ENCODE results near the gene EPHA6.
"Not testable (repeated sequence)": the region's sequence is repeated elsewhere in the genome, so short reads cannot be mapped to it uniquely, and the experiment has no call there.

Gene EPHA6

GRCh38 chr3:96900566-96900965 lies 86.2 kb downstream of the EPHA6 start:
- H3K79me2 ChIP-seq (ENCODE audit: insufficient read depth, low read length) = no peaks in the 10 kb centered on the region
- no peak for ATAC-seq (ENCODE audit: insufficient read depth, low read depth)
- no peaks in the 10 kb centered on the region for H3K9me3 ChIP-seq (ENCODE audit: insufficient read depth, low read length, severe bottlenecking)
- DNase-seq = no peak
- H2AFZ ChIP-seq (ENCODE audit: low read depth, low read length) = no peak overlapping the region
- no peak overlapping the region for H3K27ac ChIP-seq (ENCODE audit: low read length)
- H3K4me2 ChIP-seq (ENCODE audit: insufficient read depth, low read length) = no peak overlapping the region
- no peaks in the 10 kb centered on the region for H3K36me3 ChIP-seq (ENCODE audit: insufficient read depth, low read length)
- H3K27me3 ChIP-seq (ENCODE audit: insufficient read depth, low read length, poor library complexity) = no peaks in the 10 kb centered on the region
- no peaks in the 10 kb centered on the region for H3K4me1 ChIP-seq (ENCODE audit: insufficient read depth, low read length)
- TF ChIP-seq CTCF (IDR thresholded peaks at IDR 0.05; ENCODE audit: borderline replicate concordance, extremely low read depth, low read length, poor library complexity, severe bottlenecking) (no peak), EZH2 (IDR thresholded peaks at IDR 0.05; ENCODE audit: borderline replicate concordance, low read depth, low read length, severe bottlenecking) (no peak)
- no peak overlapping the region for H3K9ac ChIP-seq (ENCODE audit: low read depth, low read length)
- H3K4me3 ChIP-seq (ENCODE audit: low read depth in 1 of 2, low read length in 2 of 2) = no peak overlapping the region
- no peaks in the 10 kb centered on the region for H4K20me1 ChIP-seq (ENCODE audit: insufficient read depth, low read length)

GRCh38 chr3:96915445-96915844 lies 101.1 kb downstream of the EPHA6 start:
- Histone ChIP-seq H3K79me2 (ENCODE audit: insufficient read depth, low read length) (no peaks in the 10 kb centered on the region), H3K27ac (ENCODE audit: low read length) (no peak overlapping the region), H3K9ac (ENCODE audit: low read depth, low read length) (no peak overlapping the region), H2AFZ (ENCODE audit: low read depth, low read length) (no peak overlapping the region), H3K4me3 (ENCODE audit: low read depth in 1 of 2, low read length in 2 of 2) (no peak overlapping the region), H3K36me3 (ENCODE audit: insufficient read depth, low read length) (no peaks in the 10 kb centered on the region), H3K4me1 (ENCODE audit: insufficient read depth, low read length) (no peaks in the 10 kb centered on the region), H4K20me1 (ENCODE audit: insufficient read depth, low read length) (no peaks in the 10 kb centered on the region), H3K9me3 (ENCODE audit: insufficient read depth, low read length, severe bottlenecking) (no peaks in the 10 kb centered on the region), H3K4me2 (ENCODE audit: insufficient read depth, low read length) (no peak overlapping the region), H3K27me3 (ENCODE audit: insufficient read depth, low read length, poor library complexity) (no peaks in the 10 kb centered on the region)
- DNase-seq (no peak), ATAC-seq (ENCODE audit: insufficient read depth, low read depth) (no peak)
- TF ChIP-seq EZH2 (IDR thresholded peaks at IDR 0.05; ENCODE audit: borderline replicate concordance, low read depth, low read length, severe bottlenecking) (no peak), CTCF (IDR thresholded peaks at IDR 0.05; ENCODE audit: borderline replicate concordance, extremely low read depth, low read length, poor library complexity, severe bottlenecking) (no peak)

- Histone ChIP-seq H3K79me2 (ENCODE audit: insufficient read depth, low read length) (no peaks in the 10 kb centered on the region), H3K36me3 (ENCODE audit: insufficient read depth, low read length) (no peaks in the 10 kb centered on the region), H3K9ac (ENCODE audit: low read depth, low read length) (no peak overlapping the region), H3K9me3 (ENCODE audit: insufficient read depth, low read length, severe bottlenecking) (peaks cover 11% of the 10 kb centered on the region), H2AFZ (ENCODE audit: low read depth, low read length) (no peak overlapping the region), H3K4me3 (ENCODE audit: low read depth in 1 of 2, low read length in 2 of 2) (no peak overlapping the region), H3K27ac (ENCODE audit: low read length) (no peak overlapping the region), H4K20me1 (ENCODE audit: insufficient read depth, low read length) (no peaks in the 10 kb centered on the region), H3K4me2 (ENCODE audit: insufficient read depth, low read length) (no peak overlapping the region), H3K4me1 (ENCODE audit: insufficient read depth, low read length) (no peaks in the 10 kb centered on the region), H3K27me3 (ENCODE audit: insufficient read depth, low read length, poor library complexity) (no peaks in the 10 kb centered on the region)
- ATAC-seq (ENCODE audit: insufficient read depth, low read depth) = no peak
- no peak for TF ChIP-seq EZH2 (IDR thresholded peaks at IDR 0.05; ENCODE audit: borderline replicate concordance, low read depth, low read length, severe bottlenecking)
- no peak for TF ChIP-seq CTCF (IDR thresholded peaks at IDR 0.05; ENCODE audit: borderline replicate concordance, extremely low read depth, low read length, poor library complexity, severe bottlenecking)
- DNase-seq = no peak
Measured at GRCh38 chr3:96931119-96931862, 116.9 kb downstream of the EPHA6 start.

- H3K4me1 ChIP-seq (ENCODE audit: insufficient read depth, low read length); H3K79me2 ChIP-seq (ENCODE audit: insufficient read depth, low read length); H3K27me3 ChIP-seq (ENCODE audit: insufficient read depth, low read length, poor library complexity); H4K20me1 ChIP-seq (ENCODE audit: insufficient read depth, low read length); H3K27ac ChIP-seq (ENCODE audit: low read length); H3K4me3 ChIP-seq (ENCODE audit: low read depth in 1 of 2, low read length in 2 of 2); H3K9ac ChIP-seq (ENCODE audit: low read depth, low read length); H3K36me3 ChIP-seq (ENCODE audit: insufficient read depth, low read length); H3K4me2 ChIP-seq (ENCODE audit: insufficient read depth, low read length); H3K9me3 ChIP-seq (ENCODE audit: insufficient read depth, low read length, severe bottlenecking); ATAC-seq (ENCODE audit: insufficient read depth, low read depth); DNase-seq; H2AFZ ChIP-seq (ENCODE audit: low read depth, low read length): not testable (repeated sequence)
Measured at GRCh38 chr3:96942131-96942530, 127.7 kb downstream of the EPHA6 start.

All from DND-41 (cell line).